GM18909 (cell line): Measurements from ENCODE around the gene ERICH6.

Experiments used
- ATAC-seq: cut with Tn5 transposase; IDR thresholded peaks from one replicate; pipeline ENCODE4 v1.9.1; 2021; ENCODE audit warnings: mild to moderate bottlenecking; ENCODE audit not compliant: unreplicated experiment, poor library complexity

ERICH6 gene

GRCh38 chr3:150703756-150704344, at the start of gene ERICH6:
Gene ERICH6 (minus strand): TSS chr3:150703920. CDS start chr3:150703898, 22 bp downstream.
- peak; percentile 100 for ATAC-seq

- no peak for ATAC-seq
Observed at GRCh38 chr3:150751781-150752263, 48.1 kb upstream of the ERICH6 start.

GRCh38 chr3:150749255-150749654, 45.5 kb upstream of the ERICH6 start:
- ATAC-seq: no peak

GRCh38 chr3:150748684-150749047, 44.9 kb upstream of the ERICH6 start:
- ATAC-seq: no peak

GRCh38 chr3:150747886-150748683, 44.4 kb upstream of the ERICH6 start:
- no peak for ATAC-seq

- no peak for ATAC-seq
Observed at GRCh38 chr3:150746791-150747590, 43.3 kb upstream of the ERICH6 start.

- no peak for ATAC-seq
Observed at GRCh38 chr3:150745832-150746231, 42.1 kb upstream of the ERICH6 start.

GRCh38 chr3:150744919-150745211, 41.1 kb upstream of the ERICH6 start:
- no peak for ATAC-seq

GRCh38 chr3:150744041-150744918, 40.6 kb upstream of the ERICH6 start:
- ATAC-seq: no peak

- ATAC-seq: no peak
Observed at GRCh38 chr3:150743508-150743907, 39.8 kb upstream of the ERICH6 start.

- ATAC-seq: no peak
Observed at GRCh38 chr3:150742679-150743078, 39.0 kb upstream of the ERICH6 start.

- no peak for ATAC-seq
Observed at GRCh38 chr3:150742141-150742523, 38.4 kb upstream of the ERICH6 start.

- no peak for ATAC-seq
Observed at GRCh38 chr3:150741497-150742140, 37.9 kb upstream of the ERICH6 start.

- no peak for ATAC-seq
Observed at GRCh38 chr3:150740733-150741496, 37.2 kb upstream of the ERICH6 start.

- peak; percentile 34 for ATAC-seq
Observed at GRCh38 chr3:150739877-150740645, 36.3 kb upstream of the ERICH6 start.

GRCh38 chr3:150739200-150739863, 35.6 kb upstream of the ERICH6 start:
- ATAC-seq: peak; percentile 32

- ATAC-seq: no peak
Observed at GRCh38 chr3:150738688-150739087, 35.0 kb upstream of the ERICH6 start.
